Activated effector memory CD4-positive, alpha-beta T cell treated with anti-CD3 and anti-CD28 coated beads, Interleukin-2, amount 50 U/mL, for 16 hours (primary cell): ENCODE results near the gene RBM15B.
A peak's percentile ranks its signal among the peaks of the same experiment; 100 is the strongest.
"Not testable (repeated sequence)": the region's sequence is repeated elsewhere in the genome, so short reads cannot be mapped to it uniquely, and the experiment has no call there.

Experiments used
- DNase-seq: peaks from one replicate; pipeline ENCODE4 v3.0.0-alpha.2; 2020

Gene RBM15B

GRCh38 chr3:51378726-51379125 lies 12.4 kb upstream of the RBM15B start:
- DNase-seq: peak; percentile 55

DNA sequence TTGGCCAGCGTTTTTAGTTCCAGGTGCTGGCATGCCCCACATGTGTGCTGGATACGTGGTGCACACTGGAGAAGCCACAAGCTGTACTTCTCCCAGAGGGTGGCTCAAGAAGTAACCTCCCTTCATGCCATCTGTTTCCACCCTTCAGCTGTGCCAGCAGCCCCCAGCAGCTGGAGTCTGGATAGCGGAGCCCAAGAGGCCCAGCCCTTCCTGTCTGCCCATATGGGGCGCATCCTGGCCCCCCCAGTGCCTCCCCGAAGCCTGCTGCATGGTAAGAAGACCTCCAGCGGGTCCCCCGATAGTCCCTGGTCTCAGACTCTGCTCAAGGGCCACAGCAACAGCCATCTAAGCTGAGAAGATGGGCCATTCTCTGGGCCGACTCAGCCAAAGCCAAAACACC lies 11.8 kb upstream of the RBM15B start:
- DNase-seq: peak; percentile 53

- DNase-seq: no peak
Observed at GRCh38 chr3:51379746-51380455, 11.2 kb upstream of the RBM15B start.

- DNase-seq: no peak
Observed at GRCh38 chr3:51380601-51381332, 10.3 kb upstream of the RBM15B start.

DNA sequence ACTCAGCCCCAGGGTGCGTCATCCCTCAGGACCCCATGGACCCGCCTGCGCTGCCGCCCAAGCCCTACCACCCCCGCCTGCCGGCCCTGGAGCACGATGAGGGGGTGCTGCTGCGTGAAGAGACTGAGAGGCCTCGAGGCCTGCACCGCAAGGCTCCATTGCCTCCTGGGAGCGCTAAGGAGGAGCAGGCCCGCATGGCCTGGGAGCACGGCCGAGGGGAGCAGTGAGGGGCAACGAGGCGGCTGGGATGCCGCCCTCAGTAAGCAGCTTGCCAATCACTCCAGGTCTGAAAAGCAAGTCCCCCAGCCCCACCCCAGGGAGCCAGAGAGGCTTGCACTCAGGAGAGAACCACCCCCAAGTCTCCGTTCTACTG lies 9.8 kb upstream of the RBM15B start:
- no peak for DNase-seq

DNA sequence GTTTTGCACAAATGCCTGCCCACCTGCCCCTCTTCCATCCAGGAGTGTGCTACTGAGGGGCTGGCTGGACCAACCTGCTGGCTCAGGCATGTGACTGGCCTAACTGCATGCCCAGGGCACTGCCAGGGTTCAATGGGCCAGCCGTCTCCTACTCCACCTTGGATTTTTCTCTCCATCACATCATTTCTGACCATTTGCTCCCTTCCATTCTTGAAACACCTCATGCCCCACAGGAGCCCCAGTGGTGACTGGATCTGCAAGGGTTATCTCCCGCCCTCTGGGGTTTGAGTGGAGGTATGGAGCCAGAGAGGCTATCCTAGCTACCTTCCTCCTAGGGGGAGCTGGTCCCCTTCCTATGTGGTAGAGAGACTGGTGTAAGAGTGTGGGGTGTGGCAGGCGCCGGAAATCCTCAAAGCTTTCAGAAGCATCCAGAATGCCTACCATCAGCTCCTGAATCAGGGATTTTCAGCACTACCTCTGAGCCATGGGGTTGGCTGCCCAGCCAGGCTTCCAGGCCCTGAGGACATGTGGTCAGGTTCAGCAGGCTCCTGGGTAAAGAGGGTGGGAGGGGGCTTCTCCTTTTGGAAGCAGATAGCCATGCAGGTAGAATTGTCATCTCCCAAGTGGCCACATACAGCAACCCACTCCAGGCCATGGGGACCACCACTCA lies 8.9 kb upstream of the RBM15B start:
- no peak for DNase-seq

- no peak for DNase-seq
Observed at GRCh38 chr3:51382947-51383578, 8.0 kb upstream of the RBM15B start.

- no peak for DNase-seq
Observed at GRCh38 chr3:51384055-51384725, 6.9 kb upstream of the RBM15B start.

GRCh38 chr3:51384726-51385473 lies 6.2 kb upstream of the RBM15B start, which contains the start of gene MANF:
Gene MANF (plus strand): TSS chr3:51385291. CDS start chr3:51385343, 52 bp downstream.
- DNase-seq: peak; percentile 99

DNA sequence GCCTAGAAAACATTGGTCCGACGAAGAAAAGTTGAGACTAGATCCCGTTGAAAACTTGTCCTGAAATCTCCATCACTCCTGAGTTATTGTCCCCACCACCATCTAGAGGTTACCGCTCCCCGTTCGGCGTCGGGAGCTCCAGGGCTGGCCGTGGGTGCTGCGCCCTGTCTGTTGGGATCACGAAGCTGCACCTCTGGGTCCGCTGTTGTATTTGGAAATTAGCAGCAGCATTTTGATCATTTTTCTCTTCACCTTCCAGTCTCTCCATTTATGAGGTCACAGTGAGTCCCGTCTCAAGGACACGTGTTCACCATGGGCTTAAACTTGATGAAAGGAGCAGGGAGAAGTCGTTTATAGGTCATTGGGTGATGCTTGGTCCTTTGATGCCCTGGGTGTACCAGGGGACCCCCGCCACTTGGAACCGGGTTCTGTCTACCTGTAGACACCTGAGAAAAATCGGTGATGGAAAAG lies 5.4 kb upstream of the RBM15B start:
- peak; percentile 66 for DNase-seq

DNA sequence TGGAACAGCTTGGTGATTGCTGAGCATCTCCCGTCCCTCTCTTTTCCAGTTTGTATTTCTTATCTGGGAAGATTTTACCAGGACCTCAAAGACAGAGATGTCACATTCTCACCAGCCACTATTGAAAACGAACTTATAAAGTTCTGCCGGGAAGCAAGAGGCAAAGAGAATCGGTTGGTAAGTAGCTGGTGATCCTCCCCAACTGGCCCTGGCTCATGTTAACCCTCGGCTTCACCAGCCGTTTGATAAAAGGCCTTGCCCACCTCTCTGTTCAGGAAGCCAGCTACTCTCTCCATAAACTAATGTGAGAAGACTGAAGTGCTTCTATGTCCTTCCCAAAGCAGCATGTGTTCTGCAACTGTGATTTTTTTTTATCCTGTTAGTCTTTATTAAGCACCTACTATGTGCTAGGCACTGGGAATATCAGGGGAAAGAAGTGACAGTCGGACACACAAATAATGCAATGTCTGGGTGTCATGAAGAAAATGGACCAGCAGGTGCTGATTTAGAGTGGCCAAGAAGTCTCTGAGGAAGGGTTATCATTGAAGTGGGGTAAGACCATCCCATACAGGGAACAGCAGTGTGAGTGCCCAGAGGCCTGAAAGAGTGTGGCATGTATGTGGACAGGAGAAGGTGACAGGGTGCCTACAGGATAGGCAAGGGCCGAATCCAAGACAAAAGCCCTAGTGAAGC lies 4.8 kb upstream of the RBM15B start:
- DNase-seq: no peak

DNA sequence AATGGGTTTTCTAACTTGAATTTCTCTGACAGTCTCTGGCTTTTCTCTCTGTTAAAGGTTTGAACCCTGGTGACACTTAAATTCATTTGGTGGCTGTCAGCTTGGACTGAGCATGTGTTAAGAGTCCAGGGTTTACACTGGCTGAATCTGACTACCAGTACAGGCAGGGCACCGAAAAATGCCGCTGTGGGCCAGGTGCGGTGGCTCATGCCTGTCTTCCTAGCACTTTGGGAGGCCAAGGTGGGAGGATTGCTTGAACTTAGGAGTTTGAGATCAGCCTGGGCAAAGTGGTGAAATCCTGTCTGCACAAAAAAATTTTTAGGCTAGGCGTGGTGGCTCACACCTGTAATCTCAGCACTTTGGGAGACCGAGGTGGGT lies 4.2 kb upstream of the RBM15B start:
- no peak for DNase-seq

DNA sequence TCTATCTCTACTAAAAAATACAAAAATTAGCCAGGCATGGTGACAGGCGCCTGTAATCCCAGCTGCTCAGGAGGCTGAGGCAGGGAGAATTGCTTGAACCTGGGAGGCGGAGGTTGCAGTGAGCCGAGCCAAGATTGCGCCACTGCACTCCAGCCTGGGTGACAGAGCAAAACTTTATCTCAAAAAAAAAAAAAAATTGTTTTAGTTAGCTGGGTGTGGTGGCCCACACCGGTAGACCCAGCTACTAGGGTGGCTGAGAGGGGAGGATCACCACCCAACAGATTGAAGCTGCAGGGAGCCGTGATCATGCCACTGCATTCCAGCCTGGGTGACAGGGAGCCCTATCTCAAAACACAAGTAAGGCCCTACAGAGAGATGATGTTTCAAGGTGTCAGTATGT lies 3.8 kb upstream of the RBM15B start:
- DNase-seq: not testable (repeated sequence)

- no peak for DNase-seq
Observed at GRCh38 chr3:51388286-51389029, 2.6 kb upstream of the RBM15B start.

DNA sequence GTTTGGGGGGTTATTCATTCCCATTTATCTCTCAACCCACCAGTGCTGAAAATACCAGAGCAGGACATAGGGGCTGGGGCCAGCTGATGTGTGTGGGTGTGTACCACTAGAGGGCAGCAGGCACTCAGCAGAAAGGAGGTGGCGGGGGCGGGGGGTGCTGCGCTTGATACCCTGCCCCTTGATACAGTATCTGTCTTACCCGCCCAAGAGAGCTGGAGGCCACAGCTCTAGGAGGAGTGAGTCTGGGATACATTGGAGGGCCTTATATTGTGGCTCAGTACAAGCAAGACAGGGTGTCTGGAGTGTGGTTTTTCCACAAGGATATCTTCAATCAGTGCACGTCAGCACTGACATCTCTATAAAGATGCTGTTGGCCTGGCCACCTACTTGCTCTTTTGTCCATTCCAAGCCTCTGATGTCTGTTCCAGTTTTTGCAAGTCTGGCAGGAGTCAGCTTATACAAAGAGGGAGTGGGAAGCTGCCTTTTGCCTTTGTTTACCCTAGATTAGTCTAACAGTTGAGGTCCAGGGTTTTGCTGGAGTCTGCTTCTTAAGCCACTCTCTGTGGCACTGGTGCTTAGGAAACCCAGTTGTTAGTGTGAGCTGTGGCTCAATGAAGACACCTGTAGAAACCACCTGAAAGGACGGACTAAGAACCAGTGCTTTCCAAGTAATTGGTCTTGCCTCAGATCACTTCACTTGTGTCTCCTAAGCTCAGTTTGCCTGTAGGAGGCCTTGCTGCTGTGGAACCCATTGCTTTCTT lies 1.5 kb upstream of the RBM15B start:
- peak; percentile 85 for DNase-seq

GRCh38 chr3:51390246-51391074 lies 625 bp upstream of the RBM15B start:
- no peak for DNase-seq

DNA sequence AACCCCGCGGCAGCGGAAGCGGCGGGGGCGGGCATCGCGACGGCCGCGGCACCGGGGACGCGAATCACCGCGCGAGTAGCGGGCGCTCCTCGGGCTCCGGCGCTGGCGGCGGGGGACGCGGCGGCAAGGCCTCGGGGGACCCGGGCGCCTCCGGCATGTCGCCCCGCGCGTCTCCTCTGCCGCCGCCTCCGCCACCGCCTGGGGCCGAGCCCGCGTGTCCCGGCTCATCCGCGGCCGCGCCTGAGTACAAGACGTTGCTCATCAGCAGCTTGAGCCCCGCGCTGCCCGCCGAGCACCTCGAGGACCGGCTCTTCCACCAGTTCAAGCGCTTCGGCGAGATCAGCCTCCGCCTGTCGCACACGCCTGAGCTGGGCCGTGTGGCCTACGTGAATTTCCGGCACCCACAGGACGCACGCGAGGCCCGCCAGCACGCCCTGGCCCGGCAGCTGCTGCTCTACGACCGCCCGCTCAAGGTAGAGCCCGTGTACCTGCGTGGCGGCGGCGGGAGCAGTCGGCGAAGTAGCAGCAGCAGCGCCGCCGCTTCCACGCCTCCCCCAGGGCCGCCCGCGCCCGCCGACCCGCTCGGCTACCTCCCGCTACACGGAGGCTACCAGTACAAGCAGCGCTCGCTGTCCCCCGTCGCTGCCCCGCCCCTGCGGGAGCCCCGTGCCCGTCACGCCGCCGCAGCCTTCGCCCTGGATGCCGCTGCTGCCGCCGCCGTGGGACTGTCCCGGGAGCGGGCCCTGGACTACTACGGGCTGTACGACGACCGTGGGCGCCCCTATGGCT lies 675 bp downstream of the RBM15B start:
- DNase-seq: peak; percentile 86
